Measurements from ENCODE around the gene SCYGR7.
"Not testable (repeated sequence)": the region's sequence is repeated elsewhere in the genome, so short reads cannot be mapped to it uniquely, and the experiment has no call there.

Gene SCYGR7

GRCh38 chr2:227728035-227728434, at the start of gene SCYGR7:
Gene SCYGR7 (plus strand): TSS chr2:227728335. CDS start chr2:227728335, 0 bp downstream.
- DNase-seq (ENCODE audit: extremely low read depth in 1 of 2, low read depth in 1 of 2), result no peak

GRCh38 chr2:227684258-227684657, 43.9 kb upstream of the SCYGR7 start:
- no peak for DNase-seq (ENCODE audit: extremely low read depth in 1 of 2, low read depth in 1 of 2)

GRCh38 chr2:227687189-227687588, 40.9 kb upstream of the SCYGR7 start:
- DNase-seq (ENCODE audit: extremely low read depth in 1 of 2, low read depth in 1 of 2), result no peak

GRCh38 chr2:227696990-227697679, 31.0 kb upstream of the SCYGR7 start:
- no peak for DNase-seq (ENCODE audit: extremely low read depth in 1 of 2, low read depth in 1 of 2)

- DNase-seq (ENCODE audit: extremely low read depth in 1 of 2, low read depth in 1 of 2), result no peak
Measured at GRCh38 chr2:227701556-227701955, 26.6 kb upstream of the SCYGR7 start.

- DNase-seq (ENCODE audit: extremely low read depth in 1 of 2, low read depth in 1 of 2), result no peak
Measured at GRCh38 chr2:227703280-227703732, 24.8 kb upstream of the SCYGR7 start.

- no peak for DNase-seq (ENCODE audit: extremely low read depth in 1 of 2, low read depth in 1 of 2)
Measured at GRCh38 chr2:227703961-227704360, 24.2 kb upstream of the SCYGR7 start.

- no peak for DNase-seq (ENCODE audit: extremely low read depth in 1 of 2, low read depth in 1 of 2)
Measured at GRCh38 chr2:227706859-227707258, 21.3 kb upstream of the SCYGR7 start.

GRCh38 chr2:227707390-227707789, 20.7 kb upstream of the SCYGR7 start:
- DNase-seq (ENCODE audit: extremely low read depth in 1 of 2, low read depth in 1 of 2), result no peak

GRCh38 chr2:227710986-227711385, 17.1 kb upstream of the SCYGR7 start:
- no peak for DNase-seq (ENCODE audit: extremely low read depth in 1 of 2, low read depth in 1 of 2)

GRCh38 chr2:227713291-227713690, 14.8 kb upstream of the SCYGR7 start:
- no peak for DNase-seq (ENCODE audit: extremely low read depth in 1 of 2, low read depth in 1 of 2)

GRCh38 chr2:227716501-227716900, 11.6 kb upstream of the SCYGR7 start:
- no peak for DNase-seq (ENCODE audit: extremely low read depth in 1 of 2, low read depth in 1 of 2)

- DNase-seq (ENCODE audit: extremely low read depth in 1 of 2, low read depth in 1 of 2), result no peak
Measured at GRCh38 chr2:227717687-227718567, 10.2 kb upstream of the SCYGR7 start, which contains the start of gene SLC19A3. Gene SLC19A3 (minus strand): TSS chr2:227718028. CDS start chr2:227702318, 15,710 bp downstream.

GRCh38 chr2:227719641-227720040, 8.5 kb upstream of the SCYGR7 start:
- no peak for DNase-seq (ENCODE audit: extremely low read depth in 1 of 2, low read depth in 1 of 2)

- DNase-seq (ENCODE audit: extremely low read depth in 1 of 2, low read depth in 1 of 2), result no peak
Measured at GRCh38 chr2:227720680-227721079, 7.5 kb upstream of the SCYGR7 start.

- not testable (repeated sequence) for DNase-seq (ENCODE audit: extremely low read depth in 1 of 2, low read depth in 1 of 2)
Measured at GRCh38 chr2:227722821-227723220, 5.3 kb upstream of the SCYGR7 start.

- DNase-seq (ENCODE audit: extremely low read depth in 1 of 2, low read depth in 1 of 2), result no peak
Measured at GRCh38 chr2:227724394-227725039, 3.6 kb upstream of the SCYGR7 start, which contains the start of gene SCYGR6. Gene SCYGR6 (minus strand): TSS chr2:227724757. CDS start chr2:227724757, 0 bp downstream.

GRCh38 chr2:227739351-227739750, 11.2 kb downstream of the SCYGR7 start:
- DNase-seq (ENCODE audit: extremely low read depth in 1 of 2, low read depth in 1 of 2), result no peak

- not testable (repeated sequence) for DNase-seq (ENCODE audit: extremely low read depth in 1 of 2, low read depth in 1 of 2)
Measured at GRCh38 chr2:227740705-227741104, 12.6 kb downstream of the SCYGR7 start.

GRCh38 chr2:227745594-227745993, 17.5 kb downstream of the SCYGR7 start, which contains the start of gene SCYGR8:
Gene SCYGR8 (plus strand): TSS chr2:227745894. CDS start chr2:227745894, 0 bp downstream.
- DNase-seq (ENCODE audit: extremely low read depth in 1 of 2, low read depth in 1 of 2), result no peak

GRCh38 chr2:227748079-227748478, 19.9 kb downstream of the SCYGR7 start:
- DNase-seq (ENCODE audit: extremely low read depth in 1 of 2, low read depth in 1 of 2), result no peak
